ENCODE results near the gene SPO11.

SPO11 gene

DNA sequence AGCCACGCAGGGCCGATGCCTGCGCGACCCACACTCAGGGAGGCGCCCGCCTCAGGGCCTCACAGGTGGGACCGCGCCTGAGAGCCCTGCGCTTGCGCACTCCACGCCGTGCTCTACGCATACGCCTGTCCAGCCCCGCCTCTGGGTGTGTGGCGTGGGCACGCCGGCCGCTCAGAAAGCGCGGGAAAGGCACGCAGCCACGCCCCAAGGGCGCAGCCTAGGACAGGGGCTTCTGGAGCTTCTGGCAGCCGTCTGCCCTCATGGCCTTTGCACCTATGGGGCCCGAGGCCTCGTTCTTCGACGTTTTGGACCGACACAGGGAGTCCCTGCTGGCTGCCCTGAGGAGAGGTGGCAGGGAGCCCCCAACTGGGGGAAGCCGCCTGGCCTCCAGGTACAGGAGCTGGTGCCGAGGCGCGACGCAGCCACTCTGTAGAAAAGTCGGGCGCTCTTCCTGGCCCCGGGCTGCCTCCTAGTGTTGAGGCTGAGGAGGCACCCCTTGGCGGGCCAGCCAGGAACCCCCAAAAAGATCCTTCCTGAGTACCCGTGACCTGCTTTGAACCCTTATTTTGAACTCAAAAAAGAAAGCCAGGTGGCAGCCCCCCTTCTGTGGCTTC is at the start of gene SPO11:
Gene SPO11 (plus strand): TSS at position 196 of the 614 bp plus-strand sequence. CDS start 65 bp downstream, at position 261.
- DNase-seq (ENCODE audit: low spot score) = no peak

DNA sequence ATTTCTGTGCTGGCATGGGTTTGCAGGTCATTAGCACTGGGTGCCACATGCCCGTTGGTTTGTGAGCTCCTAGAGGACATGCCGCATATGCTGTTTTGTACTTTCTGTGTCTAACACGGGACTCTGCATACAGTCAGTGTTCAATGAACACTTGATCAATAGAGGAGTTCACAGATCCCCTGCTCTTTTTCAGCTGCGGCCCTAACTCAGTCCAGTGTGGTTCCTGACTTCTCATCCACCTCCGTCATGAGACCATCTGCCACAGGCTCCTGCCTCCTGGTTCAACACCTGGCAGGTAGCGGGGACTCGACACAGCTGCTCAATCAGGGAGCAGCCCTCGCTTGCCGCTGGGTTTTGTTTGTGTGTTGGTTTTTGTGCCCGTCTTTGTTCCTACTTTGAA is 49.4 kb upstream of the SPO11 start:
- no peak for DNase-seq (ENCODE audit: low spot score)

GRCh38 chr20:57281900-57282299 is 47.7 kb upstream of the SPO11 start:
- no peak for DNase-seq (ENCODE audit: low spot score)

DNA sequence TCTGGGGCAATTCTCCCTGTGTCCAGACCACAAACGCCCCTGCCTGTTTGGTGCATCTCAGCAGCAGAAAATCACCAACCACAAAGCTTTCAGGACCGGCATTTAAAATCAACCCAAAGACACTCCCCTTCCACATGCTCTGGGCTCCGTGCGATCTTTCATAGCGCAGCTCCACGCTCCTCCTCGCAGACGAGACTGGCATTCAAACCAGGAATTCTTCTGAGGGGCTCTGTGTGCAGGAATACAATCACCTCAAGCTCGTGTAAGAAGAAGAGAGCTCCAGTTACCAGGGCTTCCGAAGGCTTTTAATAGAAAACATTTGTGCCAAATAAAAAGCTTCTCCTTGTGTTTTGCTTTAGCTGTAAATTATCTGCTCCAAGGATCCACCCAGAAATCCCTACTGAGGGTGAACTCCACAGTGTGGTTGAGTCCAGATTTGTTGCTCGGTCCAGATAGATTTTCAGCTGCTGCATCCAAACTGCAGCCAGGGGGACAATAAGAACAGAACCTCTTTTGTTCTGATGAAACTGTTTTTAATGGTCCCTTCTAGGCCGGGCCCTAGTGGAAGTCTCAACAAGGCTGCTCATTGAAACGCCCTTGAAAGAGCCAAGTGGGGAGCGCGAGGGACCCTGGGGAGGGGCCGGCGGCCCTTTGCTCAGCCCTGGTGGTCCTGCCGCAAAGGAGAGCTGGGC is 46.8 kb upstream of the SPO11 start:
- peak; percentile 84 for DNase-seq (ENCODE audit: low spot score)

- no peak for DNase-seq (ENCODE audit: low spot score)
Observed at GRCh38 chr20:57283860-57284259, 45.7 kb upstream of the SPO11 start.

DNA sequence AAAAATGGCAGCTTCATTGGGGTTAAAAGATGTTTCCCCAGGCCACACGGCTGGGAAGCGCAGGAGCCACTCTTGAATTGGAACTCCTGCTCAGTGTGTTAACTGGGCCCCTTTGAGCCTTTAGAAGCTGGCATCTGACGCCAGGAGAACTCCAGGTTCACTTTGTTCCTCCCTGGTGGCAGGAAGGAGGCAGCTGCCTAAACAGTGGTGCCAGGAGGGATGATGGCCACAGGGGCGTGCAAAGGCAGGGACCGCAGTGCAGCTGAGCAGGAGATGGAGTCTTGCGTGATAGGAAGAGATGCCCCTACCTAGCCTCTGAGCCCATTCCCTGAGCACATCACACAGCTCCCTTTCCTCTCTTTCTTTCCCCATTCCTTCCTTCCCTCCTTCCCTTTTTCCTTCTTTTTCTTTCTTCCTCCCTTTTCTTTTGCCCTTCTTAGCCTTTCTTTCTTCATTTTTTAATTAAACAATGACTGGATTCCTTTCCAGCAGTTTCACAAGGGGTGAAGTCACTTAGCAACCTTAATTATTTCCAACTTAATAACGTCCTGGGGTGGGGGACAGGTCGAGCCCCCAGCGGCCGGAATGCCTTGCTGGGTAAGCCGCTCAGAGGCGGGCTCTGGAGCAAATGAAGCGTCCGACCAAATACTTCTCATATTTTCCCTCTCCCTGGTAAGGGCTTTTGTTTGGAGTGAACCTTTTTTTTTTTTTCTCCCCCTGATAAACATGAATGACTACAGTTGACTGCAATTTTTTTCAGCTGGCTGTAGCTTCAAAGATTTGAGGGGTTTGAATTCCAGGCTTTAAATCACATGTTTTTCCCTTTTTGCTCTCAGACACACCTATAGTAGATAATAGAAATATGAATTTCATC is 42.4 kb upstream of the SPO11 start:
- peak; percentile 29 for DNase-seq (ENCODE audit: low spot score)

DNA sequence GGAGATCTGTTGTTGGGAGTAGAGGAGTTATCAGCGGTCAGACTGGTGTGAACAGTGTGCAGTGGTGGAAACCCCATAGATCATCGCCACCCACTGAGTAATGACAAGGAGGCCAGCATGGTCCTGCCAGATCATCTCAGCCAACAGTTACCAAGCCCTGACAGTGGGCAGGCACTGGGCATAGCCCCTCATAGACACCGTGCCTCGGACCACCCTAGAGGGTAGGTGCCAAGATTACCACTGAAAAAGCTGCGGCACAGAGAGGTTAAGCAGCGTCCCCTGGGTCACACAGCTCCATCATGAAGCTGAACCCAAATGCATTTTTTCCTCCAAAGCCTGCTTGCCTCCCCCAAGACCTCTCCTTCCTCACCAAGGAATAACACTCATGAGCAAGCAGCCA is 41.7 kb upstream of the SPO11 start:
- DNase-seq (ENCODE audit: low spot score) = no peak

DNA sequence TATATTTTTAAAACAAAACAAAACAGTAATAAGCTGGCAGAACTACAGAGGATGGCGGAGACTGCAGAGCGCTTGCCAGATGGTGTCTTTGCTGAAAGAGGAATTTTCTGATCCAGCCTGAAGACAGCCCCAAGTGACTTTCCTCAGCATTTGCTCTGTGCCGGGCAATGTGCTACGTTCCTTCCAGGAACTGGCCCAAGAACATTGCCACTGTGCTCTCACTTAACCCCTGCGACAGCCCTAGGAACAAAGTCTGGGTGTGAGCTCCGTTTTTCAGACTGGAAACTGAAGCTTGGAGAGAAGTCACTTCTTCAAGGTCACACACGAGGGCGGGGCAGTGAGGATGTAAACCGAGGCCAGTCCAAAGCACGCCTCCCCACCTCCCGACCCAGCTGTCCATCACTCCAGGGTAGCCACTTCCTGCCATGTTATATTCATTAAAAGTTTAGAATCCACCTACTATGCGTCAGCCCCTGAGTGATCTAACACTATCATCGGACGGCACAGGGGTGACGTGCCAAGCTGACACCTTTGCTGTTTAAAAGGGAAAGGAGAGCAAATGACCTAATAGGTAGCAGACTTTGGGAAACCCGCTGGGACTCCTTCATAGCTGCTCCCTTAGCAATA is 40.8 kb upstream of the SPO11 start:
- peak; percentile 60 for DNase-seq (ENCODE audit: low spot score)

GRCh38 chr20:57289391-57290177 is 40.0 kb upstream of the SPO11 start:
- peak; percentile 75 for DNase-seq (ENCODE audit: low spot score)

- DNase-seq (ENCODE audit: low spot score) = no peak
Observed at GRCh38 chr20:57290178-57290484, 39.5 kb upstream of the SPO11 start.

DNA sequence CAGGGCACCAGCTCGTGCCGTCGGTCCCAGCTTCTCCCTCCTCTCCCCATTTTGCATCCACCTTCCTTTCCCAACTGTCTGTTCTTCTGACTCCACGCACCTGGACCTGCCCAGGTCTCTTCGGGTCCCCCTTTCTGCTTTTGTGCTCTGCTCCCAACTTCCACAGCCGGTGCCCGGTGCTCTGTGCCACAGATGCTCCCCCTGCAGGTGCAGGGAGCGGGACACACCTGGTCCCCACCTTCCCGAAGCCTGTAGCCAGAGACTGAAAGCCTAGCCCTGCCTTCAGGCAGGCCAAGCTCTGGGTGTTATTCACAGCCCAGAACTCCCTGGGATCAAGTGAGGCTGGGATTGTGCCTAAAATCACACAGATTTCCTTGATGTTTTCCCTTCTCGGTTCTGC is 38.6 kb upstream of the SPO11 start:
- DNase-seq (ENCODE audit: low spot score) = no peak

GRCh38 chr20:57291694-57292093 is 37.9 kb upstream of the SPO11 start:
- DNase-seq (ENCODE audit: low spot score) = no peak

DNA sequence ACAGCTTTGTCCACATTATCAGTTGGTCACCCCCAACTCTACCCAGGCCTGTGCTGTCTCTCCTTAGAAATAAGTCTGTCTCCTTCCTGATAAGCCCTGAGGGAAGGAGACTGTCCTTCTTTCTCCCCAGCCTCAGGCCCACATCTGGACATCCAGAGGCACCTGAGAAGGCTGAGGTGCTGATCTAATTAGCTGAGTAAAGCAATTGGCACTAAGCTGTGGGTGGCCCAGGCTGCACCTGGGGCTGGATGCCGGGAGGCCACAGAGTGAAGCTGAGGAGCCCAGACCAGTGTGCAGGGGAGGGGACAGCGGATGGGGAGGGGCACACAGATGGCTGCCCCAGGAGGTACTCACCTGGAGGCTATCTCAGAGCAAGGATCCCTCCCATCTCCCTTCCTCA is 37.0 kb upstream of the SPO11 start:
- no peak for DNase-seq (ENCODE audit: low spot score)

GRCh38 chr20:57293995-57294394 is 35.6 kb upstream of the SPO11 start:
- DNase-seq (ENCODE audit: low spot score) = no peak

- no peak for DNase-seq (ENCODE audit: low spot score)
Observed at GRCh38 chr20:57294550-57294949, 35.1 kb upstream of the SPO11 start.

- no peak for DNase-seq (ENCODE audit: low spot score)
Observed at GRCh38 chr20:57298457-57298856, 31.1 kb upstream of the SPO11 start.

DNA sequence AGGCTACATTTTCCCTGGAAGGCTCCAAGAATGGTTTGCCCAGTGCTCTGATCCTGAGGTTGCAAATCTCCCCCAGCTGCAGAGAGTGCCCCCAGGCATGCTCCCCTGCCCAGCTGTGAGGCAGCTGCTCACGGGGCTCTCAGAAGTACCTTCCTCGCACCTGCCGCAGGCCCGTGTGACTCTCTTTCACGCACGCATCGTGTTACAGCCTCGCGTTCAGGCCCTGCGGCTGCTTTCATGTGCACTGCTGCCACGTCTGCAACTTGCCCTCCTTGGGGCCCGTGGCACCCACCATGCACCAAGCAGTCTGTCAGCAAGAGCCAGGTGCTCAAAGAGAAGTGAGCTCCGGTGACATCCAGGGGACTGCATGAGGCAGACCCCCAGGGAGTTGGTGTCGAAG is 28.6 kb upstream of the SPO11 start:
- no peak for DNase-seq (ENCODE audit: low spot score)

DNA sequence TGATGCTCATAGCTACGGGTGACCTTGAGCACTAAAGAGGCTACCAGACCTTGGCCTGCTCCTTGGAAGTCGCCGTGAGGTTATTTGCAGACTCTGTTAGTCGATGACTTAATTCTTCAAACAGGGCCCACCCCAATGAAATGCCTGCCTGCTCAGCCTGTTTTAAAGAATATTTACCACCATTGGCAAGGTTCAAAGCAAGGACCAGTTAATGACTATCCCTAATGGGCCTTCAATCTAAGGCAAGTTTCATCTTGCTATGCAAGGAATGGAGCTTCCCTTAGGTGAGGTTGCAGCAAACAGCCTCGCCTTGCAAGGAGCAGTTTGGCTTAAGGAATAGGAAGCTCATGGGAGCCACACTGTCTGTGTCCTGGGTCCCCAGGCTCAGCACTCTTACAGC is 22.9 kb upstream of the SPO11 start:
- no peak for DNase-seq (ENCODE audit: low spot score)

GRCh38 chr20:57308451-57309271 is 20.9 kb upstream of the SPO11 start:
- no peak for DNase-seq (ENCODE audit: low spot score)

- peak; percentile 59 for DNase-seq (ENCODE audit: low spot score)
Observed at GRCh38 chr20:57309544-57310115, 20.0 kb upstream of the SPO11 start.

Data from Ammon's horn (tissue), 1 donor.